HepG2 (cell line): ENCODE results near the gene SKI. TPM values are rescaled to one million over a fixed set of nuclear protein-coding genes. Genes with fewer than 3 reads are reported as not detected.

ENCODE experiments used
- GABPA ChIP-seq, 2 experiments: IDR thresholded peaks; 2 replicates each; pipeline ENCODE4 v1.6.1; 2011 to 2016; ENCODE audit warnings: low read depth in 2 of 2, low read length in 1 of 2, missing biosample characterization in 1 of 2, missing genetic modification characterization in 1 of 2
- KLF12 ChIP-seq: sonication (generic); formaldehyde crosslinking; IDR thresholded peaks from 2 replicates; pipeline ENCODE4 v1.4.0; 2020; ENCODE audit warnings: missing genetic modification reagents, borderline replicate concordance
- NCOA1 ChIP-seq: sonication (generic); formaldehyde crosslinking; IDR thresholded peaks from 2 replicates; pipeline ENCODE4 v1.9.0; 2021; ENCODE audit warnings: missing genetic modification reagents
- RAD51 ChIP-seq: fragments of 450-650 bp; IDR thresholded peaks from 2 replicates; pipeline ENCODE4 v1.6.1; 2016; ENCODE audit warnings: borderline replicate concordance
- ZNF503 ChIP-seq: sonication (generic); formaldehyde crosslinking; IDR thresholded peaks from 2 replicates; pipeline ENCODE4 v1.4.0; 2020; ENCODE audit warnings: missing genetic modification reagents
- ZNF598 ChIP-seq: sonication (generic); formaldehyde crosslinking; IDR thresholded peaks from 2 replicates; pipeline ENCODE4 v1.5.1; 2020; ENCODE audit warnings: mild to moderate bottlenecking, missing genetic modification reagents, borderline replicate concordance
- polyA plus RNA-seq, 8 experiments: library from polyadenylated mRNA; depleted of rRNA in 3 of 8; stranded (reverse) in 7 of 8; unstranded in 1 of 8; fragments of >200 nt; fragmentation: Illumina TruSeq in 4 of 8; extraction: Trizol in 4 of 8; gene quantifications; 2 replicates each; pipeline versions ENCODE4 v1.2.1 to v1.2.3, GENCODE V29; 2011 to 2016; ENCODE audit warnings: low read depth in 4 of 8, missing spikeins in 1 of 8, mixed read lengths in 1 of 8; ENCODE audit not compliant: insufficient read depth in 1 of 8
- total RNA-seq, 5 experiments: library from RNA; depleted of rRNA; stranded (reverse); fragments of >200 nt; fragmentation: Illumina TruSeq; extraction: Trizol; gene quantifications; 2 replicates each; pipeline ENCODE4 v1.2.3, GENCODE V29; 2016; ENCODE audit warnings: low read depth in 1 of 5
- TF ChIP-seq, protein P1 (sequence below): sonication (generic); formaldehyde crosslinking; IDR thresholded peaks from 2 replicates; pipeline ENCODE4 v1.8.1; 2023; ENCODE audit warnings: mild to moderate bottlenecking, moderate library complexity, missing genetic modification reagents
- TF ChIP-seq, protein P2 (sequence below): sonication (generic); formaldehyde crosslinking; IDR thresholded peaks from 2 replicates; pipeline ENCODE4 v1.4.0; 2020; ENCODE audit warnings: missing genetic modification reagents, borderline replicate concordance
- TF ChIP-seq, protein P3 (sequence below): sonication (generic); formaldehyde crosslinking; IDR thresholded peaks from 2 replicates; pipeline ENCODE4 v1.4.0; 2020; ENCODE audit warnings: missing genetic modification reagents, borderline replicate concordance
- TF ChIP-seq, protein P4 (sequence below): sonication (generic); formaldehyde crosslinking; IDR thresholded peaks from 2 replicates; pipeline ENCODE4 v1.5.0; 2020; ENCODE audit warnings: mild to moderate bottlenecking, missing genetic modification reagents, borderline replicate concordance

Gene SKI
- total and polyA plus RNA-seq, 2 of the 13 experiments (the other 11 are each of a cell fraction or from before 2014, with no cell fraction given), result 4.7 to 6.9 TPM

GRCh38 chr1:2234762-2235113 lies 6.6 kb downstream of the SKI start (continued):
- TF ChIP-seq GABPA (IDR thresholded peaks at IDR 0.05; ENCODE audit: low read depth, low read length) (no peak), GABPA (CRISPR knock-in tag; IDR thresholded peaks at IDR 0.05; ENCODE audit: low read depth) (0 out of 2 replicates have a peak, but pooled peaks have one; percentile 6), RAD51 (no peak), ZNF598 (no peak), KLF12 (CRISPR knock-in tag) (peak; percentile 37; the same call in 1 of the 2 replicates), NCOA1 (CRISPR knock-in tag) (no peak), ZNF503 (no peak)
- TF ChIP-seq, protein P1, sequence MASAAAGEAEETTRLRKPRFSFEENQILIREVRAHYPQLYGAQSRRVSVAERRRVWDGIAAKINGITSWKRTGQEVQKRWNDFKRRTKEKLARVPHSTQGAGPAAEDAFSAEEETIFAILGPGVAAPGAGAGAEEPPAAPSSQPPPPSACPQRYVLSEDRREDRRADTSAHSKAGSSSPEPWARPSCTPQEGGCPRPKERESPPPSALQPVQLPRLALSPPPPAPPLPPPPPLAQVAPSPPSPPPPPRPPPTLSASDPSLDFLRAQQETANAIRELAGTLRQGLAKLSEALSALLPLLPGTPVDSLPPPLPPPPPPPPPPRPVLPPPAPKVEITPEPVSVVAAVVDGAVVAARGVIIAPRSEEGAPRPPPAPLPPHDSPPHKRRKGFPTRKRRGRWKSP (CRISPR knock-in tag), result 0 out of 2 replicates have a peak, but pooled peaks have one; percentile 10
- TF ChIP-seq, protein P2, sequence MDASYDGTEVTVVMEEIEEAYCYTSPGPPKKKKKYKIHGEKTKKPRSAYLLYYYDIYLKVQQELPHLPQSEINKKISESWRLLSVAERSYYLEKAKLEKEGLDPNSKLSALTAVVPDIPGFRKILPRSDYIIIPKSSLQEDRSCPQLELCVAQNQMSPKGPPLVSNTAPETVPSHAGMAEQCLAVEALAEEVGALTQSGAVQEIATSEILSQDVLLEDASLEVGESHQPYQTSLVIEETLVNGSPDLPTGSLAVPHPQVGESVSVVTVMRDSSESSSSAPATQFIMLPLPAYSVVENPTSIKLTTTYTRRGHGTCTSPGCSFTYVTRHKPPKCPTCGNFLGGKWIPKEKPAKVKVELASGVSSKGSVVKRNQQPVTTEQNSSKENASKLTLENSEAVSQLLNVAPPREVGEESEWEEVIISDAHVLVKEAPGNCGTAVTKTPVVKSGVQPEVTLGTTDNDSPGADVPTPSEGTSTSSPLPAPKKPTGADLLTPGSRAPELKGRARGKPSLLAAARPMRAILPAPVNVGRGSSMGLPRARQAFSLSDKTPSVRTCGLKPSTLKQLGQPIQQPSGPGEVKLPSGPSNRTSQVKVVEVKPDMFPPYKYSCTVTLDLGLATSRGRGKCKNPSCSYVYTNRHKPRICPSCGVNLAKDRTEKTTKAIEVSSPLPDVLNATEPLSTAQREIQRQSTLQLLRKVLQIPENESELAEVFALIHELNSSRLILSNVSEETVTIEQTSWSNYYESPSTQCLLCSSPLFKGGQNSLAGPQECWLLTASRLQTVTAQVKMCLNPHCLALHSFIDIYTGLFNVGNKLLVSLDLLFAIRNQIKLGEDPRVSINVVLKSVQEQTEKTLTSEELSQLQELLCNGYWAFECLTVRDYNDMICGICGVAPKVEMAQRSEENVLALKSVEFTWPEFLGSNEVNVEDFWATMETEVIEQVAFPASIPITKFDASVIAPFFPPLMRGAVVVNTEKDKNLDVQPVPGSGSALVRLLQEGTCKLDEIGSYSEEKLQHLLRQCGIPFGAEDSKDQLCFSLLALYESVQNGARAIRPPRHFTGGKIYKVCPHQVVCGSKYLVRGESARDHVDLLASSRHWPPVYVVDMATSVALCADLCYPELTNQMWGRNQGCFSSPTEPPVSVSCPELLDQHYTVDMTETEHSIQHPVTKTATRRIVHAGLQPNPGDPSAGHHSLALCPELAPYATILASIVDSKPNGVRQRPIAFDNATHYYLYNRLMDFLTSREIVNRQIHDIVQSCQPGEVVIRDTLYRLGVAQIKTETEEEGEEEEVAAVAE (CRISPR knock-in tag), result 0 out of 2 replicates have a peak, but pooled peaks have one; percentile 16
- TF ChIP-seq, protein P3, sequence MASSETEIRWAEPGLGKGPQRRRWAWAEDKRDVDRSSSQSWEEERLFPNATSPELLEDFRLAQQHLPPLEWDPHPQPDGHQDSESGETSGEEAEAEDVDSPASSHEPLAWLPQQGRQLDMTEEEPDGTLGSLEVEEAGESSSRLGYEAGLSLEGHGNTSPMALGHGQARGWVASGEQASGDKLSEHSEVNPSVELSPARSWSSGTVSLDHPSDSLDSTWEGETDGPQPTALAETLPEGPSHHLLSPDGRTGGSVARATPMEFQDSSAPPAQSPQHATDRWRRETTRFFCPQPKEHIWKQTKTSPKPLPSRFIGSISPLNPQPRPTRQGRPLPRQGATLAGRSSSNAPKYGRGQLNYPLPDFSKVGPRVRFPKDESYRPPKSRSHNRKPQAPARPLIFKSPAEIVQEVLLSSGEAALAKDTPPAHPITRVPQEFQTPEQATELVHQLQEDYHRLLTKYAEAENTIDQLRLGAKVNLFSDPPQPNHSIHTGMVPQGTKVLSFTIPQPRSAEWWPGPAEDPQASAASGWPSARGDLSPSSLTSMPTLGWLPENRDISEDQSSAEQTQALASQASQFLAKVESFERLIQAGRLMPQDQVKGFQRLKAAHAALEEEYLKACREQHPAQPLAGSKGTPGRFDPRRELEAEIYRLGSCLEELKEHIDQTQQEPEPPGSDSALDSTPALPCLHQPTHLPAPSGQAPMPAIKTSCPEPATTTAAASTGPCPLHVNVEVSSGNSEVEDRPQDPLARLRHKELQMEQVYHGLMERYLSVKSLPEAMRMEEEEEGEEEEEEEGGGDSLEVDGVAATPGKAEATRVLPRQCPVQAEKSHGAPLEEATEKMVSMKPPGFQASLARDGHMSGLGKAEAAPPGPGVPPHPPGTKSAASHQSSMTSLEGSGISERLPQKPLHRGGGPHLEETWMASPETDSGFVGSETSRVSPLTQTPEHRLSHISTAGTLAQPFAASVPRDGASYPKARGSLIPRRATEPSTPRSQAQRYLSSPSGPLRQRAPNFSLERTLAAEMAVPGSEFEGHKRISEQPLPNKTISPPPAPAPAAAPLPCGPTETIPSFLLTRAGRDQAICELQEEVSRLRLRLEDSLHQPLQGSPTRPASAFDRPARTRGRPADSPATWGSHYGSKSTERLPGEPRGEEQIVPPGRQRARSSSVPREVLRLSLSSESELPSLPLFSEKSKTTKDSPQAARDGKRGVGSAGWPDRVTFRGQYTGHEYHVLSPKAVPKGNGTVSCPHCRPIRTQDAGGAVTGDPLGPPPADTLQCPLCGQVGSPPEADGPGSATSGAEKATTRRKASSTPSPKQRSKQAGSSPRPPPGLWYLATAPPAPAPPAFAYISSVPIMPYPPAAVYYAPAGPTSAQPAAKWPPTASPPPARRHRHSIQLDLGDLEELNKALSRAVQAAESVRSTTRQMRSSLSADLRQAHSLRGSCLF (CRISPR knock-in tag), result no peak
- TF ChIP-seq, protein P4, sequence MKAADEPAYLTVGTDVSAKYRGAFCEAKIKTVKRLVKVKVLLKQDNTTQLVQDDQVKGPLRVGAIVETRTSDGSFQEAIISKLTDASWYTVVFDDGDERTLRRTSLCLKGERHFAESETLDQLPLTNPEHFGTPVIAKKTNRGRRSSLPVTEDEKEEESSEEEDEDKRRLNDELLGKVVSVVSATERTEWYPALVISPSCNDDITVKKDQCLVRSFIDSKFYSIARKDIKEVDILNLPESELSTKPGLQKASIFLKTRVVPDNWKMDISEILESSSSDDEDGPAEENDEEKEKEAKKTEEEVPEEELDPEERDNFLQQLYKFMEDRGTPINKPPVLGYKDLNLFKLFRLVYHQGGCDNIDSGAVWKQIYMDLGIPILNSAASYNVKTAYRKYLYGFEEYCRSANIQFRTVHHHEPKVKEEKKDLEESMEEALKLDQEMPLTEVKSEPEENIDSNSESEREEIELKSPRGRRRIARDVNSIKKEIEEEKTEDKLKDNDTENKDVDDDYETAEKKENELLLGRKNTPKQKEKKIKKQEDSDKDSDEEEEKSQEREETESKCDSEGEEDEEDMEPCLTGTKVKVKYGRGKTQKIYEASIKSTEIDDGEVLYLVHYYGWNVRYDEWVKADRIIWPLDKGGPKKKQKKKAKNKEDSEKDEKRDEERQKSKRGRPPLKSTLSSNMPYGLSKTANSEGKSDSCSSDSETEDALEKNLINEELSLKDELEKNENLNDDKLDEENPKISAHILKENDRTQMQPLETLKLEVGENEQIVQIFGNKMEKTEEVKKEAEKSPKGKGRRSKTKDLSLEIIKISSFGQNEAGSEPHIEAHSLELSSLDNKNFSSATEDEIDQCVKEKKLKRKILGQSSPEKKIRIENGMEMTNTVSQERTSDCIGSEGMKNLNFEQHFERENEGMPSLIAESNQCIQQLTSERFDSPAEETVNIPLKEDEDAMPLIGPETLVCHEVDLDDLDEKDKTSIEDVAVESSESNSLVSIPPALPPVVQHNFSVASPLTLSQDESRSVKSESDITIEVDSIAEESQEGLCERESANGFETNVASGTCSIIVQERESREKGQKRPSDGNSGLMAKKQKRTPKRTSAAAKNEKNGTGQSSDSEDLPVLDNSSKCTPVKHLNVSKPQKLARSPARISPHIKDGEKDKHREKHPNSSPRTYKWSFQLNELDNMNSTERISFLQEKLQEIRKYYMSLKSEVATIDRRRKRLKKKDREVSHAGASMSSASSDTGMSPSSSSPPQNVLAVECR, result peak; percentile 72; the same call in 1 of the 2 replicates
